GM12801 (cell line): ENCODE data around the gene SDC1.

ENCODE experiments used
- CTCF ChIP-seq: IDR thresholded peaks from one replicate; pipeline ENCODE4 v1.5.1; 2011; ENCODE audit warnings: control low read depth; ENCODE audit not compliant: insufficient read length; ENCODE audit errors: extremely low read depth

The SDC1 gene

GRCh38 chr2:20247084-20247483 lies 22.2 kb upstream of the SDC1 start:
- TF ChIP-seq CTCF: no peak

GRCh38 chr2:20242727-20243377 lies 17.9 kb upstream of the SDC1 start:
- no peak for TF ChIP-seq CTCF

GRCh38 chr2:20241973-20242726 lies 17.2 kb upstream of the SDC1 start:
- TF ChIP-seq CTCF: no peak

GRCh38 chr2:20236496-20236895 lies 11.6 kb upstream of the SDC1 start:
- no peak for TF ChIP-seq CTCF

GRCh38 chr2:20235655-20236305 lies 10.8 kb upstream of the SDC1 start:
- no peak for TF ChIP-seq CTCF

- TF ChIP-seq CTCF: no peak
Observed at GRCh38 chr2:20232837-20233207, 7.9 kb upstream of the SDC1 start.

GRCh38 chr2:20231598-20232026 lies 6.7 kb upstream of the SDC1 start:
- TF ChIP-seq CTCF: no peak
